Tibial artery (tissue), 4 donors: Measurements from ENCODE around the gene CERS2.

ENCODE experiments used
- DNase-seq, 2 donors: peaks; one replicate each; pipeline ENCODE4 v3.0.0-alpha.2; 2019
- H3K27ac ChIP-seq, 2 donors: fragments of 200-600 bp; sonication (generic) in 1 of 2; 1 replicate in 1 of 2; 2 replicates in 1 of 2; pipeline ENCODE4 v1.5.1; 2018 to 2019; ENCODE audit warnings: mild to moderate bottlenecking in 1 of 2
- H3K27me3 ChIP-seq, 2 donors: fragments of 200-600 bp; sonication (generic) in 1 of 2; one replicate each; pipeline versions ENCODE4 v1.5.1 to v1.6.0; 2016 to 2019
- H3K36me3 ChIP-seq, 3 donors: fragments of 200-600 bp; sonication (generic) in 2 of 3; one replicate each; pipeline ENCODE4 v1.5.1; 2016 to 2019; ENCODE audit warnings: mild to moderate bottlenecking in 2 of 3
- H3K4me1 ChIP-seq, 4 donors: fragments of 200-600 bp; sonication (generic) in 2 of 4; 1 replicate in 3 of 4; 2 replicates in 1 of 4; pipeline ENCODE4 v1.5.1; 2016 to 2019
- H3K4me3 ChIP-seq, 2 donors: fragments of 200-600 bp; sonication (generic) in 1 of 2; 1 replicate in 1 of 2; 2 replicates in 1 of 2; pipeline ENCODE4 v1.5.1; 2018 to 2019; ENCODE audit warnings: mild to moderate bottlenecking in 2 of 2
- H3K9me3 ChIP-seq, 3 donors: fragments of 200-600 bp; sonication (generic) in 1 of 3; one replicate each; pipeline ENCODE4 v1.5.1; 2016 to 2019
- intact Hi-C: fragments of 100-400 bp; cut with DNase I; formaldehyde crosslinking; loops from one replicate; pipeline ENCODE4 v1.15.0; 2023; ENCODE audit warnings: low total_unique reads
- TF ChIP-seq, protein P1 (sequence below), 2 experiments: fragments of 200-600 bp in 1 of 2; fragments of 450-650 bp in 1 of 2; IDR thresholded peaks; one replicate each; pipeline ENCODE4 v1.5.1; 2017 to 2019; ENCODE audit warnings: antibody characterized with exemption in 2 of 2, mild to moderate bottlenecking in 1 of 2, moderate library complexity in 1 of 2

Gene CERS2

DNA sequence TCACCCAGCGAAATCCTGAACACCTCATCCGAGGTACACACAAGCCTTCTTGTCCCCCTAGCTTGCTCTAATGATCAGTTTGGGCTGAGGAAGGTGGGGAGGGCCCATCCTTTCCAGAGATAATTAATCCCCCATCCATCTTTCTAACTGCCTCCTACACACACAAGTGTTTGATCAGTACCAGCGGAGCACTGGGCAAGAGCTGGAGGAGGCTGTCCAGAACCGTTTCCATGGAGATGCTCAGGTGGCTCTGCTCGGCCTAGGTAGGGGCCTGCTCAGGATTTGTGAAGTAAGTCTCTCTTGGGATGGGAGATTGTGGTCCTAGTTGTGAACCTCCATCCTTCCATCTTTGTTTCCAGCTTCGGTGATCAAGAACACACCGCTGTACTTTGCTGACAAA, 13.3 kb upstream of the CERS2 start:
- no peaks in the 10 kb centered on the region for H3K9me3 ChIP-seq
- no peak overlapping the region for H3K4me3 ChIP-seq
- H3K27ac ChIP-seq: no peak overlapping the region
- H3K4me1 ChIP-seq: peaks cover 0 to 4% (median 0%) of the 10 kb centered on the region in 4 donors
- intact Hi-C loops: no loop called here
- no peaks in the 10 kb centered on the region for H3K27me3 ChIP-seq
- TF ChIP-seq, protein P1, sequence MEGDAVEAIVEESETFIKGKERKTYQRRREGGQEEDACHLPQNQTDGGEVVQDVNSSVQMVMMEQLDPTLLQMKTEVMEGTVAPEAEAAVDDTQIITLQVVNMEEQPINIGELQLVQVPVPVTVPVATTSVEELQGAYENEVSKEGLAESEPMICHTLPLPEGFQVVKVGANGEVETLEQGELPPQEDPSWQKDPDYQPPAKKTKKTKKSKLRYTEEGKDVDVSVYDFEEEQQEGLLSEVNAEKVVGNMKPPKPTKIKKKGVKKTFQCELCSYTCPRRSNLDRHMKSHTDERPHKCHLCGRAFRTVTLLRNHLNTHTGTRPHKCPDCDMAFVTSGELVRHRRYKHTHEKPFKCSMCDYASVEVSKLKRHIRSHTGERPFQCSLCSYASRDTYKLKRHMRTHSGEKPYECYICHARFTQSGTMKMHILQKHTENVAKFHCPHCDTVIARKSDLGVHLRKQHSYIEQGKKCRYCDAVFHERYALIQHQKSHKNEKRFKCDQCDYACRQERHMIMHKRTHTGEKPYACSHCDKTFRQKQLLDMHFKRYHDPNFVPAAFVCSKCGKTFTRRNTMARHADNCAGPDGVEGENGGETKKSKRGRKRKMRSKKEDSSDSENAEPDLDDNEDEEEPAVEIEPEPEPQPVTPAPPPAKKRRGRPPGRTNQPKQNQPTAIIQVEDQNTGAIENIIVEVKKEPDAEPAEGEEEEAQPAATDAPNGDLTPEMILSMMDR (IDR thresholded peaks at IDR 0.05): no peak
- DNase-seq: no peak
- no peaks in the 10 kb centered on the region for H3K36me3 ChIP-seq

DNA sequence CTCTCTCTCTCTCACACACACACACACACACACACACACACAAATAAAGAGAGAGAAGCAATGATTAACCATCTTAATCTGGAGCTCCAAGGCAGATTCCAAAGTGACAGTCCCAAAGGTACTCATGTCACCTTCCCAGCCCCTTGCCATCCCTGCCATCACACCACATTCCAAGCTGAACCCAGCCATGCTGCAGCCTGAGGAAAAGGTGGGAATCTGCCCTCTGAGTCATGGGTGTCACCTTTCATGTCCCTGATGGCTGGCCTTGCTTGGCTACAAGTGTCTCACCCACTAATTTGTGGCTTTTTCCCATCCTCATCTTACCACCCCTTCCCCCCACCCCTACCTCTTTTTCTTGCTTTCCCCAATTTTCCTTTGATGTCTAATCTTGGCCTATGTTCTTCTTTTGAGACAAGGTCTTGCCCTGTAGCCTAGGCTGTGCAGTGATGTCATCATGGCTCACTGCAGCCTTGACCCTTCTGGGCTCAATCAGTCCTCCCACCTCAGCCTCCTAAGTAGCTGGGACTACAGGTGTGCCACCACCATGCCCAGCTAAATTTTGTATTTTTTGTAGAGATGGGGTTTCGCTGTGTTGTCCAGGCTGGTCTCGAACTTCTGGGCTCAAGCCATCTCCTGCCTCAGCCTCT, 10.7 kb upstream of the CERS2 start:
- TF ChIP-seq, protein P1 (IDR thresholded peaks at IDR 0.05): no peak
- H3K4me1 ChIP-seq: peaks cover 0 to 16% (median 0%) of the 10 kb centered on the region in 4 donors
- H3K9me3 ChIP-seq: no peaks in the 10 kb centered on the region
- no peak overlapping the region for H3K27ac ChIP-seq
- H3K36me3 ChIP-seq: no peaks in the 10 kb centered on the region
- no peak overlapping the region for H3K4me3 ChIP-seq
- no peak for DNase-seq
- intact Hi-C loops: no loop called here
- H3K27me3 ChIP-seq: no peaks in the 10 kb centered on the region

DNA sequence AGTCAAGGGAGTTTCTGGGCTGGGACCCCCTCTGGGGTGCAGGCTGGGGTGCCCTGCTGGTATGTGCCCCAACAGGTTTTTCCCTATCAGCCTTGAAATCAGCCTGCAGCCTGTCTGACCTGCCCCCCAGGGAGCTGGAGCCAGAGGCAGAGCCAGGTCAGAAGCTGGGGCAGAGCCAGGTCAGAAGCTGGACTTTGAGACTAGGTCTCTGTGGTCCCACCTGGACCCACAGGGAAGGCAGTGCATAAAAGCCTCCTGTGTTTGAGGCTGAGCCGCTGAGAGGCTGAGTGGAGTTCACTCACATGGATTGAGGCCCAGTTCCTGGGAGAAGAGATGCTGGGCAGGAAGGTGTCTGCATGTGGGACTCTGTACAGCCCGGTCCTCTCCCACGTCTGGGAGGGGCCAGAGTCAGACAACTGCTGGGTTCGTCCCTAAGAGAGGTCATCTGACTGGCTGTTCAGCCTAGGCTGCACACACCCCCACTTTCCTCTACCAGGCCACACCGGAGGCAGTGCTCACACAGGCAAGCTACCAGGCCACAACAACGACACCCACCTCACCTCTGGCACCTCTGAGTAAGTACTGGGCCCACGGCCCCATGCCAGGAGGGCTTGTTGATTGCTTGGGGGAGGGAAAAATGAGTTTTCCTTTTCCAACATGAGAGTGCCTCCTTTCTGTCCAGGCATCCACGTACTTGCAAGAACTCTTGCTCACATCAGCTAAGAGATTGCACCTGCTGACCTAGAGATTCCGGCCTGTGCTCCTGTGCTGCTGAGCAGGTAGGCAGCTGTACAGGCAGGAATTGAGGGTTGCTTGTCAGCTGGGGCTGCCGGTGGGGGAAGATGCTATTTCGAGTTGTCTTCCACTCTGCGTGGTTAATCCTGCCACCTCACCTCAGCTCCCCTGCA, 7.4 kb upstream of the CERS2 start, which contains the start of gene ANXA9:
TSS of gene ANXA9 (plus strand) at position 488 of the 908 bp plus-strand sequence. CDS start 814 bp downstream, outside the sequence.
- Histone ChIP-seq H3K27ac (no peak within 1 kb of the TSS), H3K4me1 (peaks cover 0 to 41% (median 26%) of the 10 kb centered on the region in 4 donors), H3K4me3 (no peak within 1 kb of the TSS), H3K27me3 (no peaks in the 10 kb centered on the region), H3K9me3 (no peaks in the 10 kb centered on the region), H3K36me3 (no peaks in the 10 kb centered on the region)
- DNase-seq: no peak
- intact Hi-C loops: no loop called here
- TF ChIP-seq, protein P1 (IDR thresholded peaks at IDR 0.05): no peak

DNA sequence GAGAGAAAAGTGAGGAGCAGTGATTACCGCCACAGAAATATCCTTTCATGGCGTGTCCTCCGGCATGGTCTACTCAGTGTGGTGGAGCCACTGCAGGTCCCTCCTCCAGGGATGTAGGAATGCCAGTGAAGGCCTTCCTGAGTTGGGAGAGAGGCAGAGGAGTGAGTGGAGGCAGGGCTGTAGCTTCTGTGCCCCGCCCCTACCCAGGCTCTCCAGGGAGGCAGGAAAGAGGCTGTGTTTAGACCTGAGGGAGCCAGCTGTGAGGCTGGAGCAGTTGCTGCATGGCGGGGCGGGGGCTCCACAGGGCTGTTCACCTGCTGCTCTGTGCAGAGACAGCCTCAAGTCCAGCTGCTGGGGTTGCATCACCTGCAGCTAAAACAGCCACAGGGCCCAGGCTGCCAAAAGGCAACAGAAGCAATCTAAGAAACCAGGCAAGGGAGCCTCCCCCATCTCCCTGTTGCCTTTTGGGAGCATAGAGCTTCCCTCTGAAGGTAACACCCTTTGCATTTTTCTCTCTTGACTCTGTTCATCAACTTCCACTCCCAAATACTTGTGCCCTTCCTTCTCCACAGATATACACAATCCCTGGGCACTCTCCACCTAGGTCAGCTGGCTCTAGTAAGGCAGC, 6.7 kb upstream of the CERS2 start:
- no peaks in the 10 kb centered on the region for H3K27me3 ChIP-seq
- no peak overlapping the region for H3K27ac ChIP-seq
- intact Hi-C loops: no loop called here
- no peak overlapping the region for H3K4me3 ChIP-seq
- no peaks in the 10 kb centered on the region for H3K36me3 ChIP-seq
- H3K9me3 ChIP-seq: no peaks in the 10 kb centered on the region
- DNase-seq: no peak
- H3K4me1 ChIP-seq: peaks cover 0 to 48% (median 32%) of the 10 kb centered on the region in 4 donors
- TF ChIP-seq, protein P1 (IDR thresholded peaks at IDR 0.05): no peak
